A549 (cell line): ENCODE measurements around the gene MXRA5. TPM values are rescaled to one million over a fixed set of nuclear protein-coding genes. Genes with fewer than 3 reads are reported as not detected.

Source experiments
- ATAC-seq, 2 experiments: fragments of 200-7000 bp in 1 of 2; fragments of >200 bp in 1 of 2; cut with Nextera tagmentation in 1 of 2; cut with Tn5 transposase in 1 of 2; 3 replicates each; pipeline versions ENCODE4 v1.8.0 to v1.9.1; 2018 to 2020; ENCODE audit warnings: mild to moderate bottlenecking in 1 of 2, moderate library complexity in 1 of 2
- CTCF ChIA-PET: fragments of 300-600 bp; sonication (Branson Sonifier 250); formaldehyde crosslinking; extraction: SDS; loops from one replicate; lab custom pipeline; 2021; ENCODE audit warnings: antibody characterized with exemption, inconsistent platforms; lab: Yijun Ruan, JAX
- POLR2A ChIA-PET: fragments of 350-600 bp; formaldehyde crosslinking; extraction: SDS; loops from one replicate; lab custom pipeline; 2021; ENCODE audit warnings: antibody characterized with exemption, inconsistent platforms; lab: Yijun Ruan, JAX
- DNase-seq, 2 experiments: peaks; one replicate each; pipeline versions ENCODE4 v3.0.0 to v3.0.0-alpha.2; 2011 to 2016; ENCODE audit warnings: low read depth in 1 of 2, low spot score in 1 of 2
- FAIRE-seq: peaks from 2 replicates; lab custom pipeline; 2011; peaks lifted over from hg19 to GRCh38; lab: Jason Lieb, UNC
- H3K27ac ChIP-seq, 2 experiments: fragments of >200 bp; sonication (Bioruptor Twin); formaldehyde crosslinking; 3 replicates each; pipeline ENCODE4 v1.5.1; 2016 to 2017
- H3K4me1 ChIP-seq: fragments of >200 bp; sonication (Bioruptor Twin); formaldehyde crosslinking; 3 replicates; pipeline ENCODE4 v1.6.1; 2016
- H3K4me2 ChIP-seq: fragments of >200 bp; sonication (Bioruptor Twin); formaldehyde crosslinking; 3 replicates; pipeline ENCODE4 v1.6.1; 2016
- H3K4me3 ChIP-seq: fragments of >200 bp; sonication (Bioruptor Twin); formaldehyde crosslinking; 3 replicates; pipeline ENCODE4 v1.5.1; 2016
- H3K9me3 ChIP-seq: fragments of >200 bp; sonication (Bioruptor Twin); formaldehyde crosslinking; 3 replicates; pipeline ENCODE4 v1.6.1; 2016
- CBX8 ChIP-seq: fragments of 200-600 bp; sonication (generic); IDR thresholded peaks from 2 replicates; pipeline ENCODE4 v1.6.1; 2016
- CHD2 ChIP-seq: fragments of 150-350 bp; IDR thresholded peaks from 2 replicates; pipeline ENCODE4 v1.6.1; 2014; ENCODE audit warnings: low read length; ENCODE audit not compliant: partially characterized antibody
- E2F6 ChIP-seq: IDR thresholded peaks from 2 replicates; pipeline ENCODE4 v1.6.1; 2012; ENCODE audit warnings: low read depth, borderline replicate concordance
- ELK1 ChIP-seq: fragments of 150-350 bp; IDR thresholded peaks from 2 replicates; pipeline ENCODE4 v1.6.1; 2014; ENCODE audit warnings: low read depth, mild to moderate bottlenecking, low read length
- FOXS1 ChIP-seq: fragments of 250-450 bp; sonication (Bioruptor Pico); IDR thresholded peaks from 2 replicates; pipeline ENCODE4 v1.5.0; 2020; ENCODE audit warnings: mild to moderate bottlenecking, moderate library complexity
- GATA3 ChIP-seq: IDR thresholded peaks from 2 replicates; pipeline ENCODE4 v1.6.1; 2012; ENCODE audit warnings: borderline replicate concordance
- HMGXB4 ChIP-seq: fragments of 250-450 bp; sonication (Bioruptor Pico); IDR thresholded peaks from 2 replicates; pipeline ENCODE4 v1.5.0; 2021; ENCODE audit warnings: mild to moderate bottlenecking, moderate library complexity, borderline replicate concordance
- HOXA7 ChIP-seq: fragments of 250-450 bp; sonication (Bioruptor Pico); IDR thresholded peaks from 2 replicates; pipeline ENCODE4 v1.5.0; 2020; ENCODE audit warnings: mild to moderate bottlenecking, moderate library complexity
- HOXB13 ChIP-seq: fragments of 250-450 bp; sonication (Bioruptor Pico); IDR thresholded peaks from 2 replicates; pipeline ENCODE4 v1.5.0; 2020; ENCODE audit warnings: low read depth, mild to moderate bottlenecking, moderate library complexity
- HOXB5 ChIP-seq: fragments of 250-450 bp; sonication (Bioruptor Pico); IDR thresholded peaks from 2 replicates; pipeline ENCODE4 v1.5.0; 2020; ENCODE audit warnings: mild to moderate bottlenecking, moderate library complexity
- JUNB ChIP-seq: fragments of >200 bp; sonication (Bioruptor Twin); formaldehyde crosslinking; IDR thresholded peaks from 2 replicates; pipeline ENCODE4 v1.6.1; 2016
- KDM5A ChIP-seq: fragments of 200-600 bp; sonication (generic); IDR thresholded peaks from 2 replicates; pipeline ENCODE4 v1.6.1; 2016; ENCODE audit warnings: antibody characterized with exemption, mild to moderate bottlenecking
- MAX ChIP-seq: IDR thresholded peaks from 2 replicates; pipeline ENCODE4 v1.6.1; 2012
- NFE2L2 ChIP-seq: fragments of 150-350 bp; conservative IDR thresholded peaks from 2 replicates; pipeline ENCODE4 v1.6.1; 2014; ENCODE audit warnings: low read length
- PHF8 ChIP-seq: fragments of 200-600 bp; sonication (generic); IDR thresholded peaks from 2 replicates; pipeline ENCODE4 v1.6.1; 2016; ENCODE audit warnings: low read depth, mild to moderate bottlenecking, antibody characterized with exemption, moderate library complexity, borderline replicate concordance
- SREBF2 ChIP-seq: fragments of 450-650 bp; IDR thresholded peaks from 2 replicates; pipeline ENCODE4 v1.6.1; 2014; ENCODE audit warnings: mild to moderate bottlenecking, moderate library complexity
- TP53 ChIP-seq: fragments of 250-450 bp; sonication (Bioruptor Pico); IDR thresholded peaks from 2 replicates; pipeline ENCODE4 v1.5.0; 2021; ENCODE audit warnings: mild to moderate bottlenecking, moderate library complexity
- ZFP36 ChIP-seq: fragments of 450-650 bp; IDR thresholded peaks from 2 replicates; pipeline ENCODE4 v1.6.1; 2014; ENCODE audit warnings: borderline replicate concordance; ENCODE audit not compliant: partially characterized antibody
- WGBS: methylation state at CpG from one replicate; pipeline ENCODE4 v1.1.6; 2017; ENCODE audit errors: missing lambda C conversion rate; 5-methylcytosine and 5-hydroxymethylcytosine counted together
- polyA minus RNA-seq: library from RNA; depleted of rRNA, polyadenylated mRNA; stranded (reverse); fragments of >200 nt; gene quantifications from 2 replicates; pipeline ENCODE4 v1.2.3, GENCODE V29; 2011; rRNA and poly(A)+ RNA removed
- polyA plus RNA-seq, 4 experiments: library from polyadenylated mRNA; depleted of rRNA in 3 of 4; stranded (reverse); fragments of >200 nt; fragmentation: RNase III in 1 of 4; extraction: RNeasy Plus Mini Kit Qiagen cat#74134 plus additional on column Dnase treatment in 1 of 4; gene quantifications; 2 replicates in 3 of 4; 3 replicates in 1 of 4; pipeline ENCODE4 v1.2.3, GENCODE V29; 2011 to 2017

Gene MXRA5
- polyA plus RNA-seq (2011; rRNA removed) (not detected in 2 replicates), polyA plus RNA-seq (2017; fragmentation: RNase III; extraction: RNeasy Plus Mini Kit Qiagen cat#74134 plus additional on column Dnase treatment) (not detected in 3 replicates), polyA minus RNA-seq (not detected in 2 replicates)
- not detected in 2 replicates for polyA plus RNA-seq (2012; cell fraction: cytosol; rRNA removed)
- polyA plus RNA-seq (2012; cell fraction: nucleus; rRNA removed) = not detected in 2 replicates

- no peak for FAIRE-seq
- Histone ChIP-seq H3K27ac (no peak within 1 kb of the TSS), H3K4me2 (no peak within 1 kb of the TSS), H3K4me1 (no peaks in the 10 kb centered on the region), H3K9me3 (no peaks in the 10 kb centered on the region), H3K4me3 (no peak within 1 kb of the TSS)
- POLR2A ChIA-PET = no interaction called here
- CTCF ChIA-PET = no interaction called here
- DNase-seq = no peak
- WGBS = 65% methylated on average over 9 of the region's 70 CpGs
- no peak for TF ChIP-seq SREBF2
- no peak for TF ChIP-seq TP53
- TF ChIP-seq GATA3 = no peak
- TF ChIP-seq CBX8 = no peak
- no peak for TF ChIP-seq HOXA7 (CRISPR knock-in tag)
- TF ChIP-seq HOXB5 = no peak
- no peak for TF ChIP-seq MAX
- TF ChIP-seq JUNB = no peak
- no peak for TF ChIP-seq ELK1
- TF ChIP-seq FOXS1 (CRISPR knock-in tag) = no peak
- no peak for TF ChIP-seq KDM5A
- no peak for TF ChIP-seq HMGXB4 (CRISPR knock-in tag)
- no peak for TF ChIP-seq NFE2L2
- TF ChIP-seq HOXB13 (CRISPR knock-in tag) = no peak
- TF ChIP-seq PHF8 = no peak
- no peak for ATAC-seq
Observed at GRCh38 chrX:3346501-3347259, at the start of gene MXRA5. TSS of gene MXRA5 (minus strand) at chrX:3346652. CDS start at chrX:3343833, 2,819 bp downstream.

GRCh38 chrX:3393581-3394111 is 47.2 kb upstream of the MXRA5 start:
- CTCF ChIA-PET = no interaction called here
- 45% methylated on average over 7 of the region's 7 CpGs for WGBS
- ATAC-seq (no peak), DNase-seq (no peak), FAIRE-seq (no peak)
- no peak overlapping the region for H3K4me2 ChIP-seq
- no peaks in the 10 kb centered on the region for H3K9me3 ChIP-seq
- POLR2A ChIA-PET = no interaction called here
- TF ChIP-seq ZFP36 (no peak), CHD2 (no peak), HMGXB4 (CRISPR knock-in tag) (no peak), E2F6 (no peak), FOXS1 (CRISPR knock-in tag) (no peak)
- H3K4me1 ChIP-seq = no peaks in the 10 kb centered on the region
- H3K27ac ChIP-seq = no peak overlapping the region
- no peak overlapping the region for H3K4me3 ChIP-seq
